Neutrophil (primary cell): ENCODE data around the gene CRYBG1.
A peak's percentile ranks its signal among the peaks of the same experiment; 100 is the strongest.

Experiments
- H3K27ac ChIP-seq: fragments of 200-600 bp; sonication (generic); 2 replicates; pipeline ENCODE4 v1.5.1; 2016; ENCODE audit warnings: mild to moderate bottlenecking, moderate library complexity
- H3K27me3 ChIP-seq: fragments of 200-600 bp; sonication (generic); 2 replicates; pipeline ENCODE4 v1.6.0; 2016; ENCODE audit warnings: mild to moderate bottlenecking
- H3K36me3 ChIP-seq: fragments of 200-600 bp; sonication (generic); 2 replicates; pipeline ENCODE4 v1.5.1; 2017
- H3K4me1 ChIP-seq, 2 experiments: fragments of 200-600 bp in 1 of 2; sonication (generic) in 1 of 2; 1 replicate in 1 of 2; 2 replicates in 1 of 2; pipeline versions ENCODE4 v1.5.1 to v1.6.1; 2013 to 2016; ENCODE audit warnings: low read depth in 1 of 2, low read length in 1 of 2, mild to moderate bottlenecking in 1 of 2, moderate library complexity in 1 of 2; ENCODE audit not compliant: control insufficient read depth in 1 of 2, insufficient read depth in 1 of 2
- H3K4me3 ChIP-seq, 2 experiments: fragments of 200-600 bp in 1 of 2; sonication (generic) in 1 of 2; 1 replicate in 1 of 2; 2 replicates in 1 of 2; pipeline ENCODE4 v1.5.1; 2013 to 2016; ENCODE audit warnings: low read depth in 1 of 2, low read length in 1 of 2, mild to moderate bottlenecking in 1 of 2, moderate library complexity in 1 of 2
- H3K9me3 ChIP-seq: fragments of 200-600 bp; sonication (generic); 2 replicates; pipeline ENCODE4 v1.5.1; 2016
- CTCF ChIP-seq: fragments of 200-600 bp; sonication (generic); IDR thresholded peaks from 2 replicates; pipeline ENCODE4 v1.5.1; 2016; ENCODE audit warnings: antibody characterized with exemption

The CRYBG1 gene

GRCh38 chr6:106508277-106508676 is 147.8 kb downstream of the CRYBG1 start:
- Histone ChIP-seq H3K27ac (no peak overlapping the region), H3K9me3 (no peaks in the 10 kb centered on the region), H3K4me3 (no peak overlapping the region), H3K27me3 (no peaks in the 10 kb centered on the region), H3K4me1 (peaks cover 29 to 34% of the 10 kb centered on the region in 2 experiments), H3K36me3 (no peaks in the 10 kb centered on the region)
- no peak for TF ChIP-seq CTCF

- Histone ChIP-seq H3K4me1 (peaks cover 35 to 40% of the 10 kb centered on the region in 2 experiments), H3K27ac (no peak overlapping the region), H3K9me3 (no peaks in the 10 kb centered on the region), H3K36me3 (no peaks in the 10 kb centered on the region), H3K27me3 (no peaks in the 10 kb centered on the region), H3K4me3 (no peak overlapping the region)
- no peak for TF ChIP-seq CTCF
These were observed 148.3 kb downstream of the CRYBG1 start for GRCh38 chr6:106508834-106509233.

GRCh38 chr6:106509420-106510089 is 149.0 kb downstream of the CRYBG1 start:
- peak overlapping the region; percentile 96 for H3K27ac ChIP-seq
- no peak for TF ChIP-seq CTCF
- H3K4me3 ChIP-seq: peak overlapping the region; percentile 89 to 94
- H3K27me3 ChIP-seq: no peaks in the 10 kb centered on the region
- H3K4me1 ChIP-seq: peaks cover 42 to 47% of the 10 kb centered on the region in 2 experiments
- H3K9me3 ChIP-seq: no peaks in the 10 kb centered on the region
- no peaks in the 10 kb centered on the region for H3K36me3 ChIP-seq

GRCh38 chr6:106510090-106510970 is 149.8 kb downstream of the CRYBG1 start:
- no peak for TF ChIP-seq CTCF
- Histone ChIP-seq H3K4me1 (peaks cover 50 to 55% of the 10 kb centered on the region in 2 experiments), H3K4me3 (peak overlapping the region; percentile 89 to 94), H3K27me3 (no peaks in the 10 kb centered on the region), H3K36me3 (no peaks in the 10 kb centered on the region), H3K27ac (peak overlapping the region; percentile 96), H3K9me3 (no peaks in the 10 kb centered on the region)

- Histone ChIP-seq H3K4me1 (peaks cover 61 to 66% of the 10 kb centered on the region in 2 experiments), H3K27ac (peak overlapping the region; percentile 96), H3K4me3 (peak overlapping the region; percentile 89 to 94)
These were observed 151.0 kb downstream of the CRYBG1 start for GRCh38 chr6:106511288-106512047.

More at GRCh38 chr6:106511288-106512047, 151.0 kb downstream of the CRYBG1 start:
- Histone ChIP-seq H3K27me3 (no peaks in the 10 kb centered on the region), H3K9me3 (no peaks in the 10 kb centered on the region), H3K36me3 (no peaks in the 10 kb centered on the region)
- no peak for TF ChIP-seq CTCF
